DMS114 treated with DMSO at 0.1 percent for 48 hours (cell line): Measurements from ENCODE around the gene SETD1A.

Experiments used
- DNase-seq: peaks from one replicate; lab custom pipeline; 2025; ENCODE audit not compliant: unreplicated experiment; lab: John Stamatoyannopoulos, UW

SETD1A gene

GRCh38 chr16:30980434-30980833, 22.9 kb downstream of the SETD1A start:
- no peak for DNase-seq

- no peak for DNase-seq
These were observed 23.4 kb downstream of the SETD1A start for GRCh38 chr16:30980959-30981358.

GRCh38 chr16:30982548-30983288, 25.2 kb downstream of the SETD1A start:
- no peak for DNase-seq

GRCh38 chr16:30983289-30983889, 25.8 kb downstream of the SETD1A start:
- DNase-seq = no peak

GRCh38 chr16:30983898-30984610, 26.5 kb downstream of the SETD1A start:
- no peak for DNase-seq

- peak; percentile 49 for DNase-seq
These were observed 27.3 kb downstream of the SETD1A start, which contains the start of gene HSD3B7 for GRCh38 chr16:30984669-30985400. TSS of gene HSD3B7 (plus strand) at chr16:30985207. CDS start at chr16:30985659, 452 bp downstream.

- no peak for DNase-seq
These were observed 28.0 kb downstream of the SETD1A start for GRCh38 chr16:30985401-30986128.

GRCh38 chr16:30986129-30986991, 28.8 kb downstream of the SETD1A start:
- no peak for DNase-seq

- no peak for DNase-seq
These were observed 30.1 kb downstream of the SETD1A start for GRCh38 chr16:30987581-30988190.

GRCh38 chr16:30989469-30990047, 32.0 kb downstream of the SETD1A start:
- no peak for DNase-seq

GRCh38 chr16:30990105-30990504, 32.6 kb downstream of the SETD1A start:
- no peak for DNase-seq

GRCh38 chr16:30991052-30991451, 33.5 kb downstream of the SETD1A start:
- no peak for DNase-seq

GRCh38 chr16:30992276-30992780, 34.8 kb downstream of the SETD1A start:
- DNase-seq = no peak

- no peak for DNase-seq
These were observed 35.6 kb downstream of the SETD1A start for GRCh38 chr16:30992931-30993816.

- no peak for DNase-seq
These were observed 38.4 kb downstream of the SETD1A start for GRCh38 chr16:30995927-30996323.

GRCh38 chr16:30996324-30996984, 38.9 kb downstream of the SETD1A start:
- DNase-seq = no peak
